ENCODE measurements around the gene NPW.
A peak's percentile ranks its signal among the peaks of the same experiment; 100 is the strongest.

The NPW gene

DNA sequence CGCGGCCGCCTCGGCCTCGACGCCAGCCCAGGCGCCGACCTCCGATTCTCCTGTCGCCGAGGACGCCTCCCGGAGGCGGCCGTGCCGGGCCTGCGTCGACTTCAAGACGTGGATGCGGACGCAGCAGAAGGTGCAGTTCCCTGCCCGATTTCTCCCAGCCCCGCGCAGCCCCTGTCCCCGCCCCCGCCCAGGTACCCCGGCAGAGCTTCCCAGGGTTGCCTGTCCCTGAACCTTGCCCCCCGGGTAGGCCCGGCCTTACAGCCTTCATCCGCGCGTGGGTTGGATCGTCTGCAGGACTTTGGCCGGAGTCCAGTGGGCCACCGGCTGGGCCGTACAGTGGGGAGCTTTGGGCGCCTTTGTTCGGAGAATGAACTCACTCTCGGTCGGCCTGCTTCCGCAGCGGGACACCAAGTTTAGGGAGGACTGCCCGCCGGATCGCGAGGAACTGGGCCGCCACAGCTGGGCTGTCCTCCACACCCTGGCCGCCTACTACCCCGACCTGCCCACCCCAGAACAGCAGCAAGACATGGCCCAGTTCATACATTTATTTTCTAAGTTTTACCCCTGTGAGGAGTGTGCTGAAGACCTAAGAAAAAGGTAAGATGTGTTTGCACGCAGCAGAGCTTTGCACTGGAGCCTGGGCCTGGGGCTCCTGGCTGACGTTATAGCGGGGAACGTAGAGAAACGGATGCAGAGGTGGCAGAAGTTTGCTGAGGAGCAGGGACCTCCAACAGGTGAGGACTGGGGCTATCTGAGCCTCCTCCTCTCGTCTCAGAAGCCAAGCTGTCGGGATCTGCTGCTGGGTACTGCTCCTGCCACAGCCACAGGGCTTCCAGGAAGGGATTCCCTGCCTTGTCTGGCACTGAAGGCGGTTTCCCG lies 35.0 kb upstream of the NPW start:
- no peak for DNase-seq (ENCODE audit: low read depth in 2 of 2)

DNA sequence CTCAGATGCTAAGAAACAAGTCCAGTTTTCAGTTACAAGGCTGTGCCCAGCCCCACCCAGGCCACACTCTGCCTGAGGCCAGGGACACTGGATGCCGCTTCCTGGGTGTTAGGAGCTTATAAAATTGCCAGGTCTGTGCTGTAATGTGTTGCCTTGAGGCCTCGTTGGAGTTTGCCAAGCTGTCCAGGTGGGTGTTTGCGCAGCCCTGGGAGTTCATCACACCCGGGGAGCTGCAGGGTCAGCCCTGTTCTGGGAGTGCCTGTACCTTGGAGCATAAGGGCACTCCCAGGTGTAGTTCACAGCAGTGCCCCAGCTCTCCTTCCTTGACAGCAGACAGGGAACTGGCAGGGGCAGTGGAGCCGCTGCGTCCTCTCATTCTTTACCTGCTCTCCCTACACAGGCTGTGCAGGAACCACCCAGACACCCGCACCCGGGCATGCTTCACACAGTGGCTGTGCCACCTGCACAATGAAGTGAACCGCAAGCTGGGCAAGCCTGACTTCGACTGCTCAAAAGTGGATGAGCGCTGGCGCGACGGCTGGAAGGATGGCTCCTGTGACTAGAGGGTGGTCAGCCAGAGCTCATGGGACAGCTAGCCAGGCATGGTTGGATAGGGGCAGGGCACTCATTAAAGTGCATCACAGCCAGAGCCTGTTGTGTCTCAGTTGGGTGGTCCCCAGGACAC lies 34.0 kb upstream of the NPW start:
- no peak for DNase-seq (ENCODE audit: low read depth in 2 of 2)

DNA sequence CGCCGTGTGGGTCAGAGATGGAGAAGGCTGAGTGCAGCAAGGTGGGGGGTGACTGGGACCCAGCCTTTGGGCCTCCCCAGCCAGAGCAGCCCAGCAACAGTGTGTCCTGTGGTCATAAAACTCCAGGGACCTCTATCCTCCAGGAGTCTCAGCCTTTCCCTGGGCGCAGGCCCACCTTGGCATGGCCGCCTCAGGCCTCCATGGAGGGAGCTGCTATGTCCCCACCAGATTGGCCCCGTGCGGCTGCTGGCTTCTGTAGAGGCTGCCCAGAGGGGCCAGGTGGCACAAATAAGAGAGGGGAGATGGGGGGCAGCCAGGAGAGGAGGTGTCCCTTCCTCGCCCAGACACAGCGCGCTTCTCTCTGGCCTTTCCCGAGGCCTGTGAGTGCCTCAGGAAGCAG lies 32.4 kb upstream of the NPW start:
- DNase-seq (ENCODE audit: low read depth in 2 of 2), result no peak

DNA sequence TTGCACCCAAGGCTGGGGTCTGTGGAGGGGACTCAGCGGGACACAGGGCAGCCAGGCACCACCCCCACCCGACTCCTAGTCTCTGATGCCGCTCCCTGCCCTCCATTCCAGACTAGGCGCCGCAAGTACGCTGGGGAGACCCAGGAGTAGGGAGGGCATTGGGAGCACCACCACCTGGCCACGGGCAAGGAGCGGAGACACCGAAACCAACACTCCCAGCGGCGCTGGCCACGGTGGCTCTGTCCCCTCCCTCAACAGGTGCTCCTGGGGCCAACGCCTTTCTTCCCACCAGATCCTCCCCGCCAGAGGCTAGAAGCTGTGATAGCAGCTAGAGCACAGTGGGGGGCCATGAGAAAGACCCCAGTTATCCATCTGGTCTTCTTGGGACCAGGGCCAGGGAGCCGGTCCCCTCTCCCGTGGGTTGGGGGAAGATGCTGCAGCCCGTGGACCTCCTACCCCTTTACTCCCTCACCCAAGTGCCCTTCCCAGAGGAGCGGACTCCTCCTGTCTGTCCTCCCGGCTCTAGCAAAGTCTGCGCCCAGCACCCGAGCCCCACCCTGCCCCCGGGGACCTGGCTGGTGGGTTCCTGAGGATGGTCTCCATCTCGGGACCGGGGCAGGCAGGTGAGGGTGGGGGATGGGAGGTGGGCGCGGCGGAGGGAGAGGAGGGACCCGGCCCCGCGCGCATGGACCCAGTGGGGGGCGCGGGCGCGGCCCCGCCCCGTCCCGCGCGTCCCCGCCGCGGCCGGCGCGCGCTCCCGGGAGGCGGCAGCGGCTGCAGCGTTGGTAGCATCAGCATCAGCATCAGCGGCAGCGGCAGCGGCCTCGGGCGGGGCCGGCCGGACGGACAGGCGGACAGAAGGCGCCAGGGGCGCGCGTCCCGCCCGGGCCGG lies 30.1 kb upstream of the NPW start, which contains the start of gene SYNGR3:
Gene SYNGR3 (plus strand): TSS at position 762 of the 892 bp plus-strand sequence. CDS start 133 bp downstream, outside the sequence.
- no peak for DNase-seq (ENCODE audit: low read depth in 2 of 2)

DNA sequence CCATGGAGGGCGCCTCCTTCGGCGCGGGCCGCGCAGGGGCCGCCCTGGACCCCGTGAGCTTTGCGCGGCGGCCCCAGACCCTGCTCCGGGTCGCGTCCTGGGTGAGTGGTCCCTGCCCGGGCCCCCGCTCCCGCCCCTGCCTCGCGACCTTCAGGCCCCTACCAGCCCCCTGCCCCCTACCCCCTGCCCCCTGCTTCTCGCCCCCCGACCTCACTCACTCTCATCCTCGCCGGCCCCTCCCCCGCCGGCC lies 29.6 kb upstream of the NPW start:
- DNase-seq (ENCODE audit: low read depth in 2 of 2), result no peak

DNA sequence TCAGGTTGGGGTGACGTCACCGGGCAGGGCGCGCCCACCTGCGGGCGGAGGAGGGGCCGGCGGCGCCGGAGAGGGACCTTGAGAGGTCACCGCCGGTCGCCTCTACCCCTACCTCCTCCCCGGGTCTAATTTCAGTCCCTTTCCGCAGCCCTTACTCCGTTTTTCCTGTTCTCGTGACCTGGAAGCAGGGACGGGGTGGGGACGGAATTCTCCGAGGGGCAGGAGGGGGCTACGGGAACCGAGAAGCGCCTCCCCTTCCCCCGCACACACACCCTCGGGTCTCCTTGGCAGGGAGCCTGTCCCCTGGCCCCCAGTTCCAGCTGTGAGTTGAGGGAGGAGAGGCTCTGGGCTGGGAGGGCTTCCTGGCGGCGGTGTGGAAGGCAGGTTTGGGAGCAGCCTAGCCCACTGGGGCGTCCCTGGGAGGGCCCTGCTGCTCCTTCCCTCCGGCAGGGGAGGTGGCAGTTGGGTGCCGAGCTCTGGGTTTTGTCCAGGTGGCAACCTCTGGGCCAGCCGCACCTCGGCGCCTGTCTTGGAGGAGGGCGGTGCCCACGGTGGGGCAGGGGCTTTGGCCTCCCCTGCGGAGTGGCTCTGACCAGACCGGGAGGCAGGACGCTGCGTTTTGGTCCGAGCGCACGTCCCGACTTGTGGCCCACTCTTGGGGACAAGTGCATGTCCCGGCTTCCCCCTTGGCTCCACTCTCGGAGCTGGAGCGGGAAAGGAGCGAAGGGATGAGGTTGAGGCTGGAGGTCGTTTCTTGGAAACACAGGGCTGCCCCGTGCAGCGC lies 29.0 kb upstream of the NPW start:
- DNase-seq (ENCODE audit: low read depth in 2 of 2), result peak in 1 of 2 donors; percentile 36

DNA sequence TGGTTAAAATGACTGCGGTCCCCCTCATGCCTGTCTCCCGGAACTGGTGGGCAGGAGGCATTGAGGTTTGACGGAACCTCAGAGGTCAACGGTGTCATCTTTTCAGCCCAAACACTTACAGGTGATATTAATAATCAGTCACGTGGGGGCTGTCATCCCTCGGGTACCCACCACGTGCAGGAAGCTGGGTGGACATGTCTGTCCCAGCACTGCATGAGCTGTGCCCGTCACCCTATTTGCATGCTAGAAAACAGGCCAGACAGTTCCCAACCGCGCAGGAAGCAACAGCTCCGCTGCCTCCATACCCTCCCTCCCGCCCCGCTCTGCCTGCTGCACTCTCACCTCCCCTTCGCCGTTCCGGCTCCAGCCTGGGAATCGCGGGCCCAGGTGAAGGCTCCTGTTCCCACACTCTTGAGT lies 28.4 kb upstream of the NPW start:
- DNase-seq (ENCODE audit: low read depth in 2 of 2), result no peak

DNA sequence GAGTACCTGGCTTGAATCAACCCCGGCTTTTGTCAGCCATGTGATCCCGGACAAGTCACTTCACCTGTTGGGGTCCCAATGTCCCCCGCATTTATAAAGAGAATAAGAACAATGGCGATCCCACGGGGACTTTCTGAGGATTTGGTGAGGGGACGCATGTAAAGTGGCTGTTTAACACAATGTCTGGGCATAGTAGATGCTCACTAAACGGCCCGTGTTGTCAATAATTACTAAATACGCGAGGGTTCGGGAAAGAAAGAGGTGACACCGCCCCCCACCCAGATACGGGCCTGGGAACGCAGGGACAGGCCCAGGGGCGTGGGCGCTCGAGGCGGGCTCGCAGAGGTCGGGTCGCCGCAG lies 28.0 kb upstream of the NPW start:
- no peak for DNase-seq (ENCODE audit: low read depth in 2 of 2)

DNA sequence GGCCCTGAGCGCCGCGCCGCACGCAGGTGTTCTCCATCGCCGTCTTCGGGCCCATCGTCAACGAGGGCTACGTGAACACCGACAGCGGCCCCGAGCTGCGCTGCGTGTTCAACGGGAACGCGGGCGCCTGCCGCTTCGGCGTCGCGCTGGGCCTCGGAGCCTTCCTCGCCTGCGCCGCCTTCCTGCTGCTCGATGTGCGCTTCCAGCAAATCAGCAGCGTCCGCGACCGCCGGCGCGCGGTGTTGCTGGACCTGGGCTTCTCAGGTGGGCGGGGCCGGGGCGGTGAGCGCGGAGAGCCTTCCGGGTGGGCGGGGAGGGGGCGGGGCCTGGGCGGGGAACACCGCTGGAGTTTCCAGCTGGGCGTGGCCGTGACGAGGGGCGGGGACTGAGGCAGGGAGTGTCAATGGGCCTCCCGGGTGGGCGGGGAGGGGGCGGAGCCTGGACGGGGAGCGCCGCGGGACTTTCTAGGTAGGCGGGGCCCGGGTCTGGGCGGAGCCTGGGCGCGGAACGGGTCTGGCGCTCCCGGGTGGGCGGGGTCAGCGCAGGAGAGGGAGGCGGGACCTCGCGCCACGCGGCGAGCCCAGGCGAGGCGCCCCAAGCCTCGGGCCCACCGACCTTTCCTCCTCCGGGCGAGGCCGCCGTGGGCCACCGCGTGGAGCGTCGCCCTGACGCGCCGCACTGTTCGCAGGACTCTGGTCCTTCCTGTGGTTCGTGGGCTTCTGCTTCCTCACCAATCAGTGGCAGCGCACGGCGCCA lies 27.5 kb upstream of the NPW start:
- DNase-seq (ENCODE audit: low read depth in 2 of 2), result peak; percentile 99

DNA sequence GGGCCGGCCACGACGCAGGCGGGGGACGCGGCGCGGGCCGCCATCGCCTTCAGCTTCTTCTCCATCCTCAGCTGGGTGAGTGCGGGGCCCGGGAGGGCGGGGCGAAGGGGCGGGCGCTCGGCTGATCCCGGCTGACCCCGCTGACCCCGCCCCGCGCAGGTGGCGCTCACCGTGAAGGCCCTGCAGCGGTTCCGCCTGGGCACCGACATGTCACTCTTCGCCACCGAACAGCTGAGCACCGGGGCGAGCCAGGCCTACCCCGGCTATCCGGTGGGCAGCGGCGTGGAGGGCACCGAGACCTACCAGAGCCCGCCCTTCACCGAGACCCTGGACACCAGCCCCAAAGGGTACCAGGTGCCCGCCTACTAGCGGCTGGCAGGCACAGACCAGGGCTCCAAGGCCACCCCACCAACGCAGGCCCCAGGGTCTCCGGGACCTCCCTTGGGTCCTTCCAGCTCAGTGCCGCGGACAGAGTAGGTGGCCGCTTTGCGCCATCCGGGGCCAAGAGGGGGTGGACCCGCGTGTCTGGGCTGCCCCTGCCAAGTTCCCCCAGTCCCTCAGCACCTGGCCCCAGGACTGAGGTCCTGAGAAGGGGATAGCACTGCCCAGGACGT lies 26.8 kb upstream of the NPW start:
- DNase-seq (ENCODE audit: low read depth in 2 of 2), result no peak

DNA sequence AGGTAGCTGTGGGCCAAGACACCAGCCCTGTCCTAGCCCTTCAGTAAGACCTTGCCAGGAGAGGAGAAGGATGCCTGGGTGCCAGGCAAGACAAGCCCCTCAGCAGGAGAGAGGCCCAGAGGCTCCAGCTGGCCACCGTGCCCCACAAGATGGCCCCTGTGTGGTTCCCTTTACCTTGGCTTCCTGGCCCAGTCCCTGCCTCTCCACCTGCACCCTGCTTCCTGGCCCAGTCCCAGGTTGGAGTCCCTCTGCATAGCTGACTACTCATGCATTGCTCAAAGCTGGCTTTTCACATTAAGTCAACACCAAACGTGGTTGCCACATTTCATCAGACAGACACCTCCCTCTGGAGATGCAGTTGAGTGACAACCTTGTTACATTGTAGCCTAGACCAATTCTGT lies 25.9 kb upstream of the NPW start:
- no peak for DNase-seq (ENCODE audit: low read depth in 2 of 2)

DNA sequence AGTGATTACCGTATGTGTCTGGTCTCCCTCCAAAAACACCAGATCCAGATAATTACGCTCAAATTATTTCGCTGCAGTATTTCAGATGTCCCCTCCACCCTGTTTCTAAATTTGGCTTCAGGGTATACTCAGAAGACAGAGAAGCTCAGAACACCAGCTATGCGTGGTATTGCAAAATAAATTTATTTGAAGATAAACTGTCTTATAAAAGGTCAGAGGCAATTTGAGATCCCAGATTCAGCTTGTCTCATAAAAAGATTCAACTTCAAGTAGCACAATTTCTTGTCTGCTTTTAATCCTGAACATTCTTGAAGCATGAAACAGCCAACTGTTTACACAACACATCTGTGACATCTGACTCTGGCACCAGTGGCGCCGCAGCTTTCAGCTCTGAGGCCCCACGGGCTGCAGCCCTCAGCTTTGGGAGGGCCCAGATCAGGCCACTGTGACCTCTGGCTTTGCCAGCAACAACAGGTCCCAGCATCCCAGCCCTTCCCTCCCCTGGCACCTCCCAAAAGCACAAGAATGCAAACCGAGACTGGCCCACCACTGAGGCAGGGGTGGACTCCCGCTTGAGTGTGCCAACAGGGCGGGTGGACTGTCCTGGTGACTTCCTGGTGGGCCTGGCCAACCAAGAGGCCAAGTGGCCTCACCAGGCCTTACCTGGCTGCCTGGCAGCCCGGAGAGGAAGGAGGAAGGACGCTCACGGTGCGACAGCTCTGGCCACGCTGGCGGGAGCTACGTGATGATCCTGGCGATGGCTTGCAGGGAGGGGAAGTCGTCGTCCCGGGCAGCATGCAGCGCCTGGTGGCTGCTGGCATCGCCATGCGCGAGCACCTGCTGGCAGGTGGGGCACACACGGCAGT lies 21.9 kb upstream of the NPW start:
- DNase-seq (ENCODE audit: low read depth in 2 of 2), result no peak

DNA sequence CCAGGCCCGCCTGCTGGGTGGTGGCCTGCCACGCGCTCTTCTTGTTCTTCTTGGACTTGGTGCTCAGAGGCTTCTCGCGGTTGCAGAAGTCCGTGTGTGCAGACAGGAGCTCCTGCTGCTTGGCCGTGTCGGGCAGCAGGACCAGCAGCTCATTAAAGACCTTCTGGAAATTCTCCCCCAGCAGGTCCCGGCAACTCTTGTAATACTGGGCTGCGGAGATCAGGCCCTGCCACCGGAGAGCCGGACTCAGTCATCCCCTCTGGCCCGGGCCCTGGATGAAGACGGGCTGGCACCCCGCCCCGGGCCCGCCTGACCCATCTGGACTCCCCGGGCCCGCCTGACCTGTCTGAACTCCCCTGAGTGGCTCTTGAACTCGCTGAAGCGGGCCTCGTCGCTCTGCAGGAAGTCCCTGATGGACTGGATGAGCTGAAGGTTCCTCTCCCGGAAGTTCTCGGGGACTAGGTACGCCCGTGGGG lies 21.2 kb upstream of the NPW start:
- no peak for DNase-seq (ENCODE audit: low read depth in 2 of 2)

DNA sequence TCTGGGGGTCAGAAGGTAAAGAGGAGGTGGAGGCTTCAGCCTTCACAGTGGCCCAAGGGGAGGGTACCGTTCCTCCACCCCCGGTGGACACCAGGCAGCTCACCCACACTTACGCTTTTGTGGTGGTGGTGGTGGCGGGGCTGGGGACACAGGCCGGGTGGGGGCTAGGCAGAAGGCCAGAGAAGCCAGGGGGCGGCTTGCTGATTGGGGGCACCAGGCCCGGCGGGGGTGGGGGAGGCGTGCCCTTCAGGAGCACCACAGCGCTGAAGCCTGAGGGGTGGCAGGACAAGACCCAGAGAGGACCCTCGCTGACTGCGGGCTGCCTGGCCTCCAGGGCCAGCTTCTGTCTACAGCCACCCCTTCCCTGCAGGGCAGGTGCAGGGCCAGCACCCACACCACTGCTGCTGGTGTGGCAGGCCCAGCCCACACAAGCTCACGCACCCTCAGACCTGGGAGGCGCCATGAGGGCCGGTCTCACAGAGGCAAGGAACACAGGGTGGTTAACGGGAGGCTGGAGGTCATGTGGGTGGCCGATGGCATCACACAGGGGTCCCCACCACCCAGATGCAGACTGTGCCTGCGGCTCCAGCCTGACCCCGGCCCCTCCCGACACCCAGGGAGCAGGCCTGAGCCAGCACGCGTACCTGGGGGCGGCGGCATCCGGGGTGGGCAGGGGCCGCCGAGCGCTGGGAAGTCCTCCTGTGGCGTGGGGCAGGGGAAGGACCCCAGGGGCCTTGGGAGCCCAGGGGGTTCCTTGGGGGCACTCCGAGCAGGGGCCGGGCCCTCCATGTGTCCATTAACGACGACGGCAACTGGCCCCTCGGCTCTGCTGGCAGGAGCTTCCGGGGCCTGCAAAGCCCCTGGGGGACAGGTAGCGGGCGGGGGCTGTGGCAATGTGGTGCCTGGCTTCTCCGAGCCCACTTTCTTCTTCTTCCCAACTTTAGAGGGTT lies 20.5 kb upstream of the NPW start:
- no peak for DNase-seq (ENCODE audit: low read depth in 2 of 2)

DNA sequence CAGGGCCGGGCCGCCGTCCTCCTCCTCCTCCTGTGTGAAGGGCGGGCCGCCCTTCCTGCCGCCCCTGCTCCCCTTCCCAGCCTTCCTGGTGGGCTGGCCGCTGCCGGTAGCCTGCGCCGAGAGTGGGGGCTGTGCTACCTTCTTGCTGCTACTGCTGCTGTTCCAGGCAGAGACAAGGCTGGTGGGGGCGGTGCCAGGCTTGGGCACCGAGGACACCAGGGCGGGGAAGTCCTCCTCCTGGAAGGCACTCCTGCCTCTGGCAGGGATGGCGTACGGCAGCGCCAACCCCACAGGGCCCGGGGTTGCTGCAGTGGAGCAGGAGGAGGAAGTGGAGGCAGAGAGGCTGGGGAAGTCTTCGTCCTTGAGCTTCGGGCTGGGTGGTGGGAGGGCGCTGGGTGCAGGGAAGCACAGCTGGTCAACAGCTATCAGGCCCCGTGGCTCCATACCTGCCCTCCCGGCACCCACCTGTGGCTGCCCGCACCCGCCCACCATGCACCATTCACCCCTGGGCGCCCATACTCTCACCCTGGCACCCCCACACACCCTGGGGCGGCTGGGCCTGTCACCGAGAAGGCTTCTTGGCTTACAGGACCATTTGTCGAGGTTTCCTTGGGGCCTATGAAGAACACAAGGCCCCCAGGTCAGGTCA lies 19.6 kb upstream of the NPW start:
- no peak for DNase-seq (ENCODE audit: low read depth in 2 of 2)

DNA sequence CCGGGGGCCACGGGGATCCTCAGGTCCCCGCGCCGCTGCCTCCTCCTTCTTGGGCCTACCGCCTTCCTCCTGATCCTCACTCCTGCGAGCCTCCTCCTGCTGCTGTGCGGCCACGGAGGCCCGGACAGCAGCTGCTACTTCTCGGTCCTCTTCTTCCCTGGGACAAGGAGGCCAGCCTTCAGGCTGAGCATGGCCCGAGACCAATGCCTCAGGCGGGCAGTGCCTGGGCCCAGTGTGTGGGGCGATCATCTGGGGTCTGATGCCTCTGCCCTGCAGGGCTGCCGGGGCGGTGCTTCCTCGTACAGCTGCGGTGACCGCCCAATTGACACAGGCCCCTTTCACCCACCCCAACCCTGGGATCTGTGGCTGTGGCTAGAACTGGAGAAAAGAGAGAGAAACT lies 18.6 kb upstream of the NPW start:
- DNase-seq (ENCODE audit: low read depth in 2 of 2), result no peak

DNA sequence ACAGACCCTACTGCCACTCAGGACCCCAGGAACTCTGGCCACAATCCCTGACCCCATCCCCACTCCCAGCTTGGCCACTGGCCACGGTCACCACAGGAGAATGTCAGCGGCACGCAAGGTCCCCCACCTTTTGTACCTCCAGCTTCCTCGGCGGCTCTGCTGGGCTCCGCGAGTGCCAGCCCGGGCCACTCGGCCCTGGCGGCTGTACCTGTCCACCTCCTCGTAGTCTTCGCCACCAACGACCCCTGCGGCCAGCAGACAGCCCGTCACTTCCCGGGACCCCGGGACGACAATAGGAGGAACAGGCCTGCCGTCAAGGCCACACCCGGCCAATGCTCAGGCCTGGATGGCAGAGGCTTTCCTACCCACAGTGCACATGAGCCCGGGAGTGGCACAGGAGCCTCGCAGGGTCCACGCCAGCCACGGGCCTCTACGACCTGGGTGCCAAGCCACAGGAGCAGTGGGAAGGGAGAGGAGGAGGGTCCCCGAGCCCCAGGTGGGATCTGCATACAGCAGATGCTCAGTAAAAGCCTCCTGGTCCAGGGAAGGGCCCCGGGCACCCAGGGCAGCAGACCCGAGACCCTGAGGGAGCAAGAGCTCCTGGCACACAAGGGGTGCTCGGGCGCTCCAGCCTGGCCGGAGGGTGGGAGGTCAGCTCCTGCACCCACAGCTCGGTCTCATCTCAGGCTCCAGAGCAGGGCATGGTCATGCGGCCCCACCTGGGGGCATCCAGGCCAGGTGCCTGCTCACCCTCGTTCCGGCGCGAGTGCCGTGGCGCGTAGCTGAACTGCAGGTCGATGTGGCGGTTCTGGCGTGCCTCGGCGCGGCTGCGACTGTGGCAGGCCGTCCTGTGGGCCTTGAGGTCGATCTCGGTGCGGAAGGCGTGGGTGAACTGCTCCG lies 17.9 kb upstream of the NPW start:
- DNase-seq (ENCODE audit: low read depth in 2 of 2), result no peak
